DND-41 (cell line): Measurements from ENCODE around the gene PRSS12.

Source experiments
- EZH2 ChIP-seq: IDR thresholded peaks from 3 replicates; pipeline ENCODE4 v1.6.1; 2012; ENCODE audit warnings: borderline replicate concordance, low read depth, mild to moderate bottlenecking, moderate library complexity, low read length, inconsistent platforms; ENCODE audit not compliant: severe bottlenecking
- TF ChIP-seq, protein P1 (sequence below): IDR thresholded peaks from 2 replicates; pipeline ENCODE4 v1.5.1; 2012; ENCODE audit warnings: borderline replicate concordance, low read length, moderate library complexity, mild to moderate bottlenecking; ENCODE audit not compliant: poor library complexity, severe bottlenecking; ENCODE audit errors: extremely low read depth

DNA sequence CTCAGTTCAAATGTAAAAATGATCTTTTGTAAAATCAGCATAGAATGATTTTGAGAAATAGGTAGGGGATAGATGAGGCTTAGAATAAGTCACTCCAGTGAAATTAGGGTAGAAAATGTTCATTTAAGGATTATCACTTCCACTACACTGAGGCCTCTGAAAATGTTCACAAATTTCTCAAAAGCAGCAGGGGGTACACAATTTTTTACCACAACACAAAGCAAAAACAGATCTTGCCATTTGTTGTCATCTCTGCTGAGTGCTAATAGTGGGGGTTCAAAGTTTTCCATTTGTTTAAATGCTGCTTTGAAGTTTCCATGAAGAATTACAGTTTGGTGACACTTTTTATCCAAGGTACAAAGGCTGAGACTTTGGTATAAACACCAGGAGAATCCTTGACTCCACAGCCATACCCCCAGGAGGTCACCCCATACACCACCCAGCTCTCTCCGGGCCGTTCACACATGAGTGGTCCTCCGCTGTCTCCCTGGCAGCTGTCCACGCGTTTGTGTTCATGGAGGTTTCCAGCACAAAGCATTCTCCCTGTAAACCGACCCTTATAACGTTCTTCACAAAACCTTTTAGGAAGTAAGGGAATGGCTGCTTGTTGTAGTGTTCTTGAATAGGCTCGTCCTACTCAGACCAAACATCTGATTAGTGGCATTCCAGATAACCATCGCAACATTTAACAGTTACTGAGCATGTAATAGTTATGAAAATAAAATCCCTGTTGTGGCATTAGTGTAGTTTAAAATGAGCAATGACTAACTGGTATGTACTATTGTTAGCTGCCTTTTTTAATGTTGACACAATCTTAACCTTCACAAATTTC, 71.0 kb downstream of the PRSS12 start:
- no peak for TF ChIP-seq EZH2
- TF ChIP-seq, protein P1, sequence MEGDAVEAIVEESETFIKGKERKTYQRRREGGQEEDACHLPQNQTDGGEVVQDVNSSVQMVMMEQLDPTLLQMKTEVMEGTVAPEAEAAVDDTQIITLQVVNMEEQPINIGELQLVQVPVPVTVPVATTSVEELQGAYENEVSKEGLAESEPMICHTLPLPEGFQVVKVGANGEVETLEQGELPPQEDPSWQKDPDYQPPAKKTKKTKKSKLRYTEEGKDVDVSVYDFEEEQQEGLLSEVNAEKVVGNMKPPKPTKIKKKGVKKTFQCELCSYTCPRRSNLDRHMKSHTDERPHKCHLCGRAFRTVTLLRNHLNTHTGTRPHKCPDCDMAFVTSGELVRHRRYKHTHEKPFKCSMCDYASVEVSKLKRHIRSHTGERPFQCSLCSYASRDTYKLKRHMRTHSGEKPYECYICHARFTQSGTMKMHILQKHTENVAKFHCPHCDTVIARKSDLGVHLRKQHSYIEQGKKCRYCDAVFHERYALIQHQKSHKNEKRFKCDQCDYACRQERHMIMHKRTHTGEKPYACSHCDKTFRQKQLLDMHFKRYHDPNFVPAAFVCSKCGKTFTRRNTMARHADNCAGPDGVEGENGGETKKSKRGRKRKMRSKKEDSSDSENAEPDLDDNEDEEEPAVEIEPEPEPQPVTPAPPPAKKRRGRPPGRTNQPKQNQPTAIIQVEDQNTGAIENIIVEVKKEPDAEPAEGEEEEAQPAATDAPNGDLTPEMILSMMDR = no peak
